Stomach (tissue), 9 donors: Measurements from ENCODE around the gene AATK. TPM values are rescaled to one million over a fixed set of nuclear protein-coding genes. Genes with fewer than 3 reads are reported as not detected.

Experiments used
- DNase-seq, 2 donors: peaks; one replicate each; pipeline versions ENCODE4 v3.0.0 to v3.0.0-alpha.2; 2013 to 2019
- H3K27ac ChIP-seq, 5 donors: fragments of 200-600 bp in 4 of 5; sonication (generic) in 4 of 5; one replicate each; pipeline ENCODE4 v1.5.1; 2013 to 2019; ENCODE audit warnings: mild to moderate bottlenecking in 1 of 5, moderate library complexity in 1 of 5
- H3K27me3 ChIP-seq, 3 donors: fragments of 200-600 bp; sonication (generic); one replicate each; pipeline ENCODE4 v1.5.1; 2017 to 2019; ENCODE audit warnings: mixed run types in 1 of 3
- H3K36me3 ChIP-seq, 4 donors: fragments of 200-600 bp; sonication (generic); 1 replicate in 3 of 4; 2 replicates in 1 of 4; pipeline ENCODE4 v1.5.1; 2016 to 2019
- H3K4me1 ChIP-seq, 4 donors: fragments of 200-600 bp; sonication (generic); one replicate each; pipeline ENCODE4 v1.5.1; 2016 to 2019
- H3K4me3 ChIP-seq, 4 donors: fragments of 200-600 bp; sonication (generic) in 3 of 4; one replicate each; pipeline ENCODE4 v1.5.1; 2016 to 2019; ENCODE audit warnings: mild to moderate bottlenecking in 1 of 4
- H3K9me3 ChIP-seq, 4 donors: fragments of 200-600 bp; sonication (generic); one replicate each; pipeline ENCODE4 v1.5.1; 2016 to 2019
- CTCF ChIP-seq, 7 experiments: fragments of 450-650 bp in 4 of 7; fragments of 200-600 bp in 3 of 7; sonication (generic) in 3 of 7; IDR thresholded peaks; one replicate each; pipeline ENCODE4 v1.5.1; 2016 to 2019; ENCODE audit warnings: antibody characterized with exemption in 7 of 7, control low read depth in 2 of 7, mild to moderate bottlenecking in 1 of 7
- EP300 ChIP-seq: sonication (generic); formaldehyde crosslinking; IDR thresholded peaks from one replicate; pipeline ENCODE4 v1.6.1; 2017; ENCODE audit warnings: antibody characterized with exemption
- POLR2A ChIP-seq, 4 donors: fragments of 450-650 bp; IDR thresholded peaks; one replicate each; pipeline ENCODE4 v1.6.1; 2016; ENCODE audit warnings: antibody characterized with exemption in 4 of 4, control low read depth in 2 of 4, mild to moderate bottlenecking in 1 of 4, moderate library complexity in 1 of 4
- POLR2AphosphoS5 ChIP-seq, 3 donors: sonication (generic); formaldehyde crosslinking; IDR thresholded peaks; one replicate each; pipeline ENCODE4 v1.6.1; 2016; ENCODE audit warnings: antibody characterized with exemption in 3 of 3
- WGBS, 5 donors: extraction: QIAGEN DNeasy Blood & Tissue Kit in 3 of 5; methylation state at CpG; one replicate each; pipeline versions ENCODE4 v1.1.5 to v1.1.7; 2013 to 2018; 5-methylcytosine and 5-hydroxymethylcytosine counted together
- intact Hi-C: fragments of 100-400 bp; cut with DNase I; formaldehyde crosslinking; loops from one replicate; pipeline ENCODE4 v1.15.1; 2023; ENCODE audit warnings: low total_unique reads
- polyA plus RNA-seq, 3 donors: library from polyadenylated mRNA; stranded (reverse); fragments of 200-250 nt; gene quantifications; one replicate each; pipeline ENCODE4 v1.2.3, GENCODE V29; 2013
- total RNA-seq, 5 donors: library from RNA; depleted of rRNA; stranded (reverse); fragments of >200 nt; gene quantifications; one replicate each; pipeline versions ENCODE4 v1.1.0 to v1.2.3, GENCODE V29; 2014 to 2016
- donor health status: healthy with polysubstance abuse.
- donor health status: Bipolar disorder and iron deficiency.
- donor health status: healthy.

Gene AATK
- total and polyA plus RNA-seq, 8 donors: 0.87 to 31.7 (median 7.3) TPM

- 75 to 89% (median 77%) methylated on average over 6 to 11 of the region's 11 CpGs for WGBS, 5 donors
- no peak for DNase-seq
- Histone ChIP-seq H3K27ac (no peak overlapping the region), H3K27me3 (no peaks in the 10 kb centered on the region), H3K4me1 (peaks cover 17 to 40% (median 26%) of the 10 kb centered on the region in 4 donors), H3K36me3 (peaks cover 22 to 63% (median 57%) of the 10 kb centered on the region in 4 donors), H3K4me3 (no peak overlapping the region), H3K9me3 (no peaks in the 10 kb centered on the region)
- TF ChIP-seq CTCF (IDR thresholded peaks at IDR 0.05): no peak
- TF ChIP-seq POLR2A (IDR thresholded peaks at IDR 0.05): no peak
- TF ChIP-seq POLR2AphosphoS5 (IDR thresholded peaks at IDR 0.05): no peak
- no peak for TF ChIP-seq EP300
- intact Hi-C loops: no loop called here
Observed at GRCh38 chr17:81115219-81115618, 50.8 kb downstream of the AATK start.

- Histone ChIP-seq H3K9me3 (no peaks in the 10 kb centered on the region), H3K4me3 (no peak overlapping the region), H3K36me3 (peaks cover 26 to 70% (median 64%) of the 10 kb centered on the region in 4 donors), H3K4me1 (peaks cover 16 to 35% (median 22%) of the 10 kb centered on the region in 4 donors), H3K27ac (no peak overlapping the region), H3K27me3 (no peaks in the 10 kb centered on the region)
- intact Hi-C loops: no loop called here
- TF ChIP-seq POLR2AphosphoS5 (IDR thresholded peaks at IDR 0.05) (no peak), CTCF (IDR thresholded peaks at IDR 0.05) (no peak), EP300 (no peak), POLR2A (IDR thresholded peaks at IDR 0.05) (no peak)
- WGBS, 5 donors: 72 to 86% (median 79%) methylated on average over 19 of the region's 19 CpGs
- DNase-seq: no peak
Observed at GRCh38 chr17:81114351-81115093, 51.5 kb downstream of the AATK start.

- Histone ChIP-seq H3K4me3 (no peak overlapping the region), H3K27me3 (no peaks in the 10 kb centered on the region), H3K9me3 (no peaks in the 10 kb centered on the region), H3K27ac (no peak overlapping the region), H3K4me1 (peaks cover 3 to 22% (median 9%) of the 10 kb centered on the region in 4 donors), H3K36me3 (peaks cover 26 to 83% (median 76%) of the 10 kb centered on the region in 4 donors)
- DNase-seq: no peak
- 79 to 85% (median 84%) methylated on average over 21 of the region's 21 CpGs for WGBS, 5 donors
- TF ChIP-seq POLR2A (IDR thresholded peaks at IDR 0.05): no peak
- TF ChIP-seq EP300: no peak
- no peak for TF ChIP-seq CTCF (IDR thresholded peaks at IDR 0.05)
- intact Hi-C loops: no loop called here
Observed at GRCh38 chr17:81113158-81113724, 52.8 kb downstream of the AATK start.

GRCh38 chr17:81112450-81112849 lies 53.6 kb downstream of the AATK start:
- H3K4me1 ChIP-seq: peaks cover 0 to 15% (median 3%) of the 10 kb centered on the region in 4 donors
- no peak for TF ChIP-seq POLR2A (IDR thresholded peaks at IDR 0.05)
- TF ChIP-seq EP300: no peak
- TF ChIP-seq POLR2AphosphoS5 (IDR thresholded peaks at IDR 0.05): no peak
- no peak for TF ChIP-seq CTCF (IDR thresholded peaks at IDR 0.05)
- H3K9me3 ChIP-seq: no peaks in the 10 kb centered on the region
- H3K36me3 ChIP-seq: peaks cover 26 to 91% (median 80%) of the 10 kb centered on the region in 4 donors
- WGBS, 5 donors: 93 to 94% (median 93%) methylated on average over 22 to 23 of the region's 23 CpGs
- intact Hi-C loops: no loop called here
- no peak overlapping the region for H3K4me3 ChIP-seq
- no peak overlapping the region for H3K27ac ChIP-seq
- no peaks in the 10 kb centered on the region for H3K27me3 ChIP-seq
- DNase-seq: no peak
